ENCODE data around the gene MEF2C. TPM values are rescaled to one million over a fixed set of nuclear protein-coding genes. Genes with fewer than 3 reads are reported as not detected.
"Not testable (repeated sequence)": the region's sequence is repeated elsewhere in the genome, so short reads cannot be mapped to it uniquely, and the experiment has no call there.

The MEF2C gene
- total RNA-seq, 1 donor from 2014 or later: 125 TPM

- no peak for DNase-seq
Measured at GRCh38 chr5:88861231-88861630, 21.8 kb downstream of the MEF2C start.

DNA sequence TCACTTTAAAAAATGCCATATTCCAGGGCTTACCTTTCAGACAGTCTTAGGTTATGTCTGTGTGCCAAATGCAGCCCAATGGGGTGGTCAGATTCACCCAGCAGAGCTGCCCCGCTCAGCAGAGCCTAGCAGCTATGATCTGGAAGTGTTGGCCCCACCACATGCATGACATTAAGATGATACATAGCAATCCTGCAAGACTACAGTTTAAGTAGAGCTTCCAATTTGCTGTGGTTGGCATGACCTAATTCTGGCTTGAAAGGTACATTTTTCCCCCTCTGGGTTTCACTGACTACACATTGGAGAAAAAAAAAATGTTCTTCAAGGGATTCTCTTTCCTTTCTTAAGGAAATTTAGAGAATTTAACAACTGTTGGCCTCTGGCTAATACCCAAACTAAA, 22.5 kb downstream of the MEF2C start:
- DNase-seq: no peak

DNA sequence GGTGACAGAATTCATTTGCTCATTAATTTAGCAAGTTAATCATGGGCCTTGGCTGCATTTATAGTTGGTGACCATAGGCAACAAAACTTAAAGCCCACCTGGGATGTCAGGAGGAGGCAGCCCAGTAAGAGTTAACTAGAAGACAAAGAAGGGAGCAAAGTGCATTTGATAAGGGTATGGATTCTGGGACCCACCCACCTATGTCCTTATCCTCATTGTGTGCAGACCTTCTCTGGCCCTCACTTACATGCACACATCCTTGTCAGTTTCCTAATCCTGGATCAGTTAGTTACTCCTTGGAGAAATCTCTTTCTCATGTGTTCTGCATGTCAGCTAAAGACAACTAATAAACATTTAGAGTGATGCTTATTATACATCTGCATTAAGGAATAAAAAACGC, 24.6 kb downstream of the MEF2C start:
- no peak for DNase-seq

DNA sequence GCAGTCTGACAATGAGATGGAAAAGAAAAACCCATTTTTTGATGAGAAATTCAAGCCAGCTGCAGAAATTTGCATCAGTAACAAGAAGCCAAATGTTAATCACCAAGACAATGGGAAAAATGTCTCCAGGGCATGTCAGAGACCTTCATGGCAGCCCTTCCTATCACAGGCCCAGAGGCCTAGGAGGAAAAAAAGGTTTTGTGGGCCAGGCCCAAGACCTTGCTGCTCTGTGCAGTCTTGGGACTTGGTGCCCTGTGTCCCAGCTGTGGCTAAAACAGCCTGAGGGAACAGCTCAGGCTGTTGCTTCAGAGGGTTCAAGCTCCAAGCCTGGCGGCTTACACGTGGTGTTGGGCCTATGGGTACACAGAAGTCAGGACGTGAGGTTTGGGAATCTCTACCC, 26.6 kb downstream of the MEF2C start:
- DNase-seq: not testable (repeated sequence)

- no peak for DNase-seq
Measured at GRCh38 chr5:88854769-88855168, 28.2 kb downstream of the MEF2C start.

DNA sequence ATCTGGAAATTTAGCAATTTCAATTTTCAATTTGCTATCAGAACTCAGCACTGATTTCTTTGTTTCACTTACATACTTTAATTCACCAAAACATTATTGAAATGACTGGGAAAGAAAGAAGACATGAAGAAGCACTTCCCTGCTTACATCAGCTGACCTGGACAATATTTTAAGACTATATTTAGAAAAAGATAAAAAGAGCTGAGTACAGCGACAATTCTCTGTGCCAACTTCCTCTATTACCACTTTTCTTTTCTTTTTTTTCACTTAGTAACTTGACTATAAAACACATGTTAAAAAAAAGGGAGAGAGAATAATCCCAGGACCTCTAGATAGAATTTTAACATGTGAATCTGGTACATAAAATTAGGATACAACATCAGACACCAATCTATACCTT, 35.6 kb downstream of the MEF2C start:
- no peak for DNase-seq

DNA sequence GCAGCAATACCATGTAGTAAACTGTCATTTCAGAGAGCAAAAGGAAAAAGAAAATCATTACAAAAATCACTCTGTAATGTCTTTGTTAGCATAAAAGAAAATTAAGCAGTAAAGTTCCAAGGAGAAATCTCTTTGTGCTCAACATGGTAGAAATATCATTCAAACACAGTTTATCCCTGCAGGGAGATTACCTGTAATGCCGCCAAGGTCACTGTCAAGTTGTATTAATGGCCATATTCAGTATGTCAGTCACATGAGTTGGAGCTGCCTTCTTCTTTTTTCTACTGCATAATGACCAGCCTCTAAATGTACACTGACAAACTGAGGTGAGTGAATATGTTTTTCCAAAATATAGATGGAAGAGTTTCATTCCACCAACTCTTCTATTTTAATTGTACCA, 36.5 kb downstream of the MEF2C start:
- DNase-seq: no peak

- no peak for DNase-seq
Measured at GRCh38 chr5:88845081-88845697, 37.8 kb downstream of the MEF2C start.

DNA sequence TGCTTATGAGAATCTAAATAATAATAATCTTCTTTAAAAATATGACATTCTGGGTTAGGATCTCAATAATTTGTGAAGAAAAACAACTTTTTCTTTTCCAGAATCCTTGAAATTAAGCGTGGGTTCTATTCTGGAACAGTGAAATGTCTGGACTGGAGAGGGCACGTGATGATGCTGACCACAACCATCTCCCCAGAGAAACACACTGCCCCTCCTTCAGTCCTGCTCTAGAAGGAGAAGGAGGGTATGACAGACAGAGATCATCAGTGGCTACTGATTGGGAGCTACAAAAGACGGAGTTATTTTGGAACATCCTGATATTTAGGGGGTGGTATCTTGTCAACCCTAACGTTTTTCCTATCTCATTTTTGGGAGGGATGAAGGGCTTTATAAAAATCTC, 40.2 kb downstream of the MEF2C start:
- no peak for DNase-seq

GRCh38 chr5:88841212-88841611, 41.8 kb downstream of the MEF2C start:
- DNase-seq: no peak

- no peak for DNase-seq
Measured at GRCh38 chr5:88840495-88840894, 42.5 kb downstream of the MEF2C start.

GRCh38 chr5:88839238-88839637, 43.7 kb downstream of the MEF2C start:
- DNase-seq: no peak

DNA sequence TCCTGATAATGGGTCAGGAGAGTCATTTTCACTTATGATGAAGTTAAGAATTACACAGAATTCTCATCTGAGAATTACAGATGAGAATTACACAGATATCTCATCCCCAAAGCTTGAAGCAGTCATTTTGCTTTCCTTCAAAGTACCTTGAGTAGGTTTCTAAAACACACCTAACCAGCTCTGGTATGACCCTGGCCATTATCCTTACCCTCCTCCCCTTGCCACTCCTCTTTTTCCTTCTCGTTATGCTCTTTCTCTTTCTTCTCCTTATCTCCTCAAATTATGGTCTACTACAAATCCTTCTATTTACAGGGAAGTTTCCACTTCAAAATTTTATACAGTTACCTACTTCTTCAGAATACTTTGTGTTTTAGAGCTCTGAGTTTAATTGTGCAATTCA, 44.5 kb downstream of the MEF2C start:
- no peak for DNase-seq

- DNase-seq: no peak
Measured at GRCh38 chr5:88837817-88838216, 45.2 kb downstream of the MEF2C start.

- DNase-seq: no peak
Measured at GRCh38 chr5:88837222-88837621, 45.8 kb downstream of the MEF2C start.

DNA sequence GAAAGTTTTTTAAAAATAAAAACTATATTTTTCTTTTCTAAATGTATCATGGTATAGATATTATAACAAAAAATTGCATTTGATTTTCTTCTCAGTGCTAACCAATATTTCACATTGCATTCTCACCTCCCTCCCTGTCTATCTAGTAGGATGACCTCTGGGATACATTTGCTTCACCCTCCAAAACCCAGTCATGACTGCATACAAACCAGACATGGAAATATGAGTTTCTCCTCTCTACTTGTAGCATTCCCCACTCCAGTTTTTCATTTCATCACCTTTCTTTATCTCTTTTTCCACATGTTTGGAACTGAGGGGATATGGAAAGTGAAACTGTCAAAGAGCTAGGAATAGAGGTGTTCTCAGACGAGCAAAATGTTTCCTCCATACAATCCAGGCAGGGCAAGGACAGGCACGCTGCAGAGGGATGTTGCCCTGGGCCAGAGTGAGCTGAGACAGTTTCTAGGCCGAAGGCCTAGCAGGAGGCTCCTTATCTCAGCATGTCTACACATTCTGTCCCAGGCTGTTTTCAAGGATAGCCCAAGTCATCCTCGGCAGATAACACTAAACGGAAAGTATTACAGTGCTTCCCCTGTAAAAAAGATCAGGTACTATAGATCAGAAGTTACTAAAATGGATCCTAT, 46.7 kb downstream of the MEF2C start:
- DNase-seq: no peak

- no peak for DNase-seq
Measured at GRCh38 chr5:88834499-88834898, 48.5 kb downstream of the MEF2C start.

- DNase-seq: no peak
Measured at GRCh38 chr5:88834131-88834462, 48.9 kb downstream of the MEF2C start.

DNA sequence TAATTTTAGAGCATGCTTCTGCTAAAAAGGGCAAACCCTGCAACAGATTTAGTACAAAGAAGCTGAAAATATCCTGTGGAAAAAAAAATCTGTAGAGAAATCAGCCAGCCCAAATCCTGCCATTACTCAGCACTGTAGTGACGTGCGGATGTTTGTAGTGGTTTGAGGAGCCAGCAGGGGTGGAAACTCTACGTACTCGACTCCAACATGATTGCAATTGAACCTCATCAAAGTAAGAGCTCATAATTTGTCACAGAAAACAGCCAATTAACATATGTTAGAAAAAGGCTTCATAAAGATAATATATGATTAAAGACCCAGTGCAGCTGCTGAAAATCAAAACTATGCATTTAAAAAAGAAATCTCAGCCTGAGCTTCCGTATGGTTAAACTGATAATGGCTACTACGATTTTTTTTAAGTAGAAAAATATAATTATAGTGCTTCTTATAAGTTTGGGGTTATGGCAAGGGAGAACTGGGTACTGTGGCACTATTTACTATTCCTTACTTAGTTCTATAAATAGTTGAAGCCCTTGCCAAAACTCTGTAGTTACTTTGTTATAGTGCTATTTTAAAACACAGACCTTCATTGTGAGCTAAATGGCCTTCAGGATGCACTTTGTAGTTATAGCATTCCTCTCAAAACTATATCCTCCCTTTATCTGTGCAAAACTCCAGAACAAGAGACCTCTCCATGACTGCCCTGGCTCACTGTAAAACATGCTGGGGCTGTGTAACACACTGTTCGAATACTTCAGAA, 49.4 kb downstream of the MEF2C start:
- peak; percentile 87 for DNase-seq

GRCh38 chr5:88831816-88832215, 51.2 kb downstream of the MEF2C start:
- no peak for DNase-seq

DNA sequence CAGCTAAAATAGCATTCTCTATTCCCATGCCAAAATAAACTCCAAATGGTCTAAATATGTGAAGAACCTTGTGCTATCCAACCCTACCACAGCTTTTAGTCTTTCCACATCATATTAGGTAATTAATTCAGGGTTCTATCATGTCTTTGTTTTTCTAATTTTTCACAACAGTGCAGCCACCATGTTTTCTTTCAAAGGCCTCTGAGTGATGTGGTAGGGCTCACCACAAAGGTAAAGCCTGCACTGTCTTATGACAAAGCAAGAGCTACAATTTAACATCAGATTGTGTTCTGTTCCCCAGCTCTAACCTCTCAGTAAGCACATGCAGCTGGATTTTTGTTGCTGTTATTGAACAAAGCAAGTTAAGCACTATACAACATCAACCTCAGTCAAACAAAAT, 52.4 kb downstream of the MEF2C start:
- DNase-seq: no peak

GRCh38 chr5:88829775-88830174, 53.2 kb downstream of the MEF2C start:
- DNase-seq: no peak

GRCh38 chr5:88829054-88829453, 53.9 kb downstream of the MEF2C start:
- DNase-seq: no peak

- peak; percentile 11 for DNase-seq
Measured at GRCh38 chr5:88827997-88828396, 55.0 kb downstream of the MEF2C start.

All from skin of body (tissue), 2 donors.